GM12875 (cell line): ENCODE measurements around the gene SLC2A11.

Experiments
- H3K4me3 ChIP-seq: one replicate; pipeline ENCODE4 v1.5.1; 2011; ENCODE audit warnings: low read depth, low read length, control low read depth
- CTCF ChIP-seq: IDR thresholded peaks from 2 replicates; pipeline ENCODE4 v1.5.1; 2011; ENCODE audit warnings: low read depth, mild to moderate bottlenecking, control low read depth, inconsistent platforms, low read length, moderate library complexity, borderline replicate concordance; ENCODE audit not compliant: insufficient read depth

Gene SLC2A11

GRCh38 chr22:23836692-23837495 is 20.8 kb upstream of the SLC2A11 start:
- H3K4me3 ChIP-seq, result no peak overlapping the region
- no peak for TF ChIP-seq CTCF

DNA sequence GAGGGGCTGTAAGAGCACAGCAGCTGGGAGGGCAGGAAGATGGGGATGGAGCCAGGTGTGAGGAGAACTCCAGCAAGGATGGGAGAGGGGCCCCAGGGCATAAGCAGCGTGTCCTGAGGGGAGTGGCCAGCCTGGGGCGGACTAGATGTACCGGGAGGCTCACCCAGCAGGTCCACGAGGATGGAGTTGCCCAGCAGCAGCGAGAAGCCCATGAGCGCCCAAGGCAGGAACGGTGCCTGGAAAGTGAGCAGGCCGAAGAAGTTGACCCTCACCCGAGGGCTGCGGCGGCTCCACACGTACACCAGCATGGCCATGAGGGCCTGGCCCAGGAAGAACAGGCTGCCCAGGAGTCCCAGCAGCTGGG is 20.2 kb upstream of the SLC2A11 start:
- peak overlapping the region; percentile 60 for H3K4me3 ChIP-seq
- TF ChIP-seq CTCF, result no peak

GRCh38 chr22:23837911-23838680 is 19.6 kb upstream of the SLC2A11 start:
- H3K4me3 ChIP-seq, result peak overlapping the region; percentile 60
- no peak for TF ChIP-seq CTCF

DNA sequence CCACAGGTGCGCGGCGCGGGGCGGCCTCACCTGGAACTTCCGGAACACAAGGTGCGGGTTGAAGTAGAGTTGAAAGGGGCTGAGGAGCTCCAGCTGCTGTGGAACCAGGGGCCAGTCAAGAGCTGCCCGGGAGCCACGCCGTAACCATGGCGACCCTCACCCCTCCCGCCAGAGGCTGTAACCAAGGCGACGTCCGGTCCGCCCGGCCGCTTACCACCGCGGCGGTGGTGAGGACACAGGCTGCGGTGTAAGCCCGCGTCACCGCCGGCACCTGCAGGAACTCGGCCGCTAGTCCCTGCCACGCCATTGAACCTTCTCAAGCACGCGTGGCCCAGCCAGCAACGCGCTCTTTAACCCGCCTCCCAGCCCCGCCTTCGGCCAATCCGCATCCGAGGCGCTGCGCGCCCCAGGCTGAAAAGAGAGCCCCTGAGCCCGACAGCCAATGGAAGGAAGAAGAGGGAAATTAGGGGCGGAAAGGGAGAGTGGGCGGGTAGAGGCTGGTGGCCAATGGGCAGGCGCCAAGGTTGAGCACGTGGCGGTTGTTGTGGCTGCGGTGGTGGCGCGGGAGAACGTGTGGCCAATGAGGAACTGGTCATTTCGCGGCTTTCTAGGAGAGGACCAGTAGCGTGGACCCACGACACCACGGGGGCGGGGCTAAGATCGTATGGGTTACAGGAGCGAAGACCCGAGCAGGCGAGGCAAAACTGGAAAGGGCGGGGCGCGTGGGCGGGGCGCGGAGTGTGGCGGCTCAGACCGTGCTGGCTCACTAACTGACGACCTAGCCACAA is 18.8 kb upstream of the SLC2A11 start, which contains the start of gene DERL3:
Gene DERL3 (minus strand): TSS at position 326 of the 788 bp plus-strand sequence. CDS start 19 bp downstream, at position 307.
- H3K4me3 ChIP-seq, result peak within 1 kb of the TSS; percentile 60
- no peak for TF ChIP-seq CTCF

- TF ChIP-seq CTCF, result no peak
- no peak overlapping the region for H3K4me3 ChIP-seq
These were observed 17.6 kb upstream of the SLC2A11 start for GRCh38 chr22:23840026-23840425.

DNA sequence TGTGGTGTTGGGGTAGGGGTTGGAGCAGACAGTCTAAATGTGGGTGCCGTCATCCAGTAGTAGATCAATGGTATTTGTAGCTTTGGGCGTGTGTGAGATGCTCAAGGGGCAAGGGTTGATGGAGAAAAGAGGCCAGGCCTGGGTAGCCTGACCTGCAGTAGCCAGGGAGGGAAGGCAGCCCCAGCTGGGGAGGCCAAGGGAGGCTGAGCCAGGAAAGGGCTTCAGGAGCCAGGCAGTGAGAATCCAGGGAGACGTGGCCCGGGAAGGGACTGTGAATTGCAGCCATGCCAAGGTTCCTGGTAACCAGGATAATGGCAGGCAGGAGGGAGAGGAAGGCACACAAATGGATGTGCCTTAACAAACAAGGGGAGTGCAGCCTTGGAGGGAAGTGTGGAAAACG is 16.4 kb upstream of the SLC2A11 start:
- no peak overlapping the region for H3K4me3 ChIP-seq
- no peak for TF ChIP-seq CTCF
